Anterior cingulate cortex (tissue), 58 donors: ENCODE results near the gene KYAT1.
A peak's percentile ranks its signal among the peaks of the same experiment; 100 is the strongest.

ENCODE experiments used
- DNase-seq, 58 donors: peaks; one replicate each; lab custom pipeline; 2025; lab: John Stamatoyannopoulos, UW

The KYAT1 gene

GRCh38 chr9:128910906-128911305 lies 29.2 kb upstream of the KYAT1 start:
- DNase-seq, result no peak

- no peak for DNase-seq
Observed at GRCh38 chr9:128909859-128910258, 28.1 kb upstream of the KYAT1 start.

GRCh38 chr9:128908372-128908771 lies 26.6 kb upstream of the KYAT1 start:
- no peak for DNase-seq

GRCh38 chr9:128906741-128907140 lies 25.0 kb upstream of the KYAT1 start:
- DNase-seq, result no peak

GRCh38 chr9:128905964-128906363 lies 24.2 kb upstream of the KYAT1 start:
- DNase-seq, result no peak

GRCh38 chr9:128903871-128904620 lies 22.3 kb upstream of the KYAT1 start:
- DNase-seq, result no peak

- no peak for DNase-seq
Observed at GRCh38 chr9:128903079-128903461, 21.3 kb upstream of the KYAT1 start.

- DNase-seq, result peak in 1 of 58 donors; percentile 16
Observed at GRCh38 chr9:128902351-128903078, 20.8 kb upstream of the KYAT1 start.

GRCh38 chr9:128901822-128902221 lies 20.1 kb upstream of the KYAT1 start:
- DNase-seq, result no peak

GRCh38 chr9:128901379-128901778 lies 19.6 kb upstream of the KYAT1 start:
- DNase-seq, result no peak

GRCh38 chr9:128899566-128900322 lies 18.0 kb upstream of the KYAT1 start:
- DNase-seq, result no peak

- peak in 15 of 58 donors; percentile 27 to 58 (median 39) for DNase-seq
Observed at GRCh38 chr9:128898845-128899565, 17.3 kb upstream of the KYAT1 start.

GRCh38 chr9:128898382-128898781 lies 16.6 kb upstream of the KYAT1 start:
- DNase-seq, result no peak

GRCh38 chr9:128895556-128895955 lies 13.8 kb upstream of the KYAT1 start:
- peak in 2 of 58 donors; percentile 19 to 53 for DNase-seq

GRCh38 chr9:128894764-128895163 lies 13.0 kb upstream of the KYAT1 start:
- no peak for DNase-seq

- DNase-seq, result peak in 1 of 58 donors; percentile 62
Observed at GRCh38 chr9:128893354-128893753, 11.6 kb upstream of the KYAT1 start.

- DNase-seq, result peak; percentile 44 to 99 (median 91)
Observed at GRCh38 chr9:128892221-128892921, 10.6 kb upstream of the KYAT1 start.

- DNase-seq, result no peak
Observed at GRCh38 chr9:128891321-128892220, 9.8 kb upstream of the KYAT1 start.

GRCh38 chr9:128887914-128888350 lies 6.2 kb upstream of the KYAT1 start:
- DNase-seq, result peak in 2 of 58 donors; percentile 25 to 47
